ENCODE results near the gene ARSB. TPM values are rescaled to one million over a fixed set of nuclear protein-coding genes. Genes with fewer than 3 reads are reported as not detected.

Gene ARSB
- total RNA-seq, 6 donors from 2014 or later: 9.8 to 24.1 (median 18.7) TPM

GRCh38 chr5:78958672-78959445 lies 26.3 kb downstream of the ARSB start:
- TF ChIP-seq EP300 (IDR thresholded peaks at IDR 0.05) (no peak), POLR2A (IDR thresholded peaks at IDR 0.05) (no peak), POLR2AphosphoS5 (IDR thresholded peaks at IDR 0.05) (no peak)
- TF ChIP-seq, protein P1, sequence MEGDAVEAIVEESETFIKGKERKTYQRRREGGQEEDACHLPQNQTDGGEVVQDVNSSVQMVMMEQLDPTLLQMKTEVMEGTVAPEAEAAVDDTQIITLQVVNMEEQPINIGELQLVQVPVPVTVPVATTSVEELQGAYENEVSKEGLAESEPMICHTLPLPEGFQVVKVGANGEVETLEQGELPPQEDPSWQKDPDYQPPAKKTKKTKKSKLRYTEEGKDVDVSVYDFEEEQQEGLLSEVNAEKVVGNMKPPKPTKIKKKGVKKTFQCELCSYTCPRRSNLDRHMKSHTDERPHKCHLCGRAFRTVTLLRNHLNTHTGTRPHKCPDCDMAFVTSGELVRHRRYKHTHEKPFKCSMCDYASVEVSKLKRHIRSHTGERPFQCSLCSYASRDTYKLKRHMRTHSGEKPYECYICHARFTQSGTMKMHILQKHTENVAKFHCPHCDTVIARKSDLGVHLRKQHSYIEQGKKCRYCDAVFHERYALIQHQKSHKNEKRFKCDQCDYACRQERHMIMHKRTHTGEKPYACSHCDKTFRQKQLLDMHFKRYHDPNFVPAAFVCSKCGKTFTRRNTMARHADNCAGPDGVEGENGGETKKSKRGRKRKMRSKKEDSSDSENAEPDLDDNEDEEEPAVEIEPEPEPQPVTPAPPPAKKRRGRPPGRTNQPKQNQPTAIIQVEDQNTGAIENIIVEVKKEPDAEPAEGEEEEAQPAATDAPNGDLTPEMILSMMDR (IDR thresholded peaks at IDR 0.05): no peak
- H3K4me3 ChIP-seq: no peak overlapping the region
- 66 to 74% methylated on average over 3 of the region's 3 CpGs for whole genome bisulfite sequencing, 2 donors
- H3K27me3 ChIP-seq: no peaks in the 10 kb centered on the region
- H3K9me3 ChIP-seq: no peaks in the 10 kb centered on the region
- no peak for ATAC-seq (ENCODE audit: low FRiP score in 2 of 2)
- H3K27ac ChIP-seq: no peak overlapping the region
- peaks cover 0 to 4% (median 0%) of the 10 kb centered on the region in 4 donors for H3K36me3 ChIP-seq
- no peaks in the 10 kb centered on the region for H3K4me1 ChIP-seq
- no peak for DNase-seq

DNA sequence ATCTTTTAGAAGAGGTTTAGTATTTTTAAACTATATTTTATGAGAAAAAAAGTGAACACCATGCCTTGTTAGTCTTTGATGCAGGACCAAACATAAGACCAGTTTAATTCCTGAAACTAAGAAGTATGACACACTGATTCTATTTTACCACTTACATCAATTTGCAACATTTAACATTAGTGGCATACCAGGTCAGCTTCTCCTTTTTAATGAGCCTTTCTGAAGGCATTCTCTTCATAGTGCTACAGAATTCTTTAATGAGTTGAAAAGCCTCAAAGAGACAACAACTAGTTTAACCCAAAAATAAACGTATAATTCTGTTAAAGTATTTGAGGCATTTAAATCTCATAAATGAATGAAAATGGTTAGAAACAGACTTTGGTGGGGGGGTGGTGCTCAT lies 28.2 kb downstream of the ARSB start:
- H3K4me1 ChIP-seq: no peaks in the 10 kb centered on the region
- H3K4me3 ChIP-seq: no peak overlapping the region
- no peak for TF ChIP-seq EP300 (IDR thresholded peaks at IDR 0.05)
- TF ChIP-seq POLR2A (IDR thresholded peaks at IDR 0.05): no peak
- TF ChIP-seq, protein P1 (IDR thresholded peaks at IDR 0.05): no peak
- TF ChIP-seq POLR2AphosphoS5 (IDR thresholded peaks at IDR 0.05): no peak
- H3K27ac ChIP-seq: no peak overlapping the region
- DNase-seq (no peak), ATAC-seq (ENCODE audit: low FRiP score in 2 of 2) (no peak)
- H3K36me3 ChIP-seq: no peaks in the 10 kb centered on the region
- 78 to 85% methylated on average over 1 of the region's 1 CpG for WGBS, 2 donors
- no peaks in the 10 kb centered on the region for H3K27me3 ChIP-seq
- H3K9me3 ChIP-seq: no peaks in the 10 kb centered on the region

GRCh38 chr5:78953092-78953800 lies 31.9 kb downstream of the ARSB start:
- H3K9me3 ChIP-seq: no peaks in the 10 kb centered on the region
- no peaks in the 10 kb centered on the region for H3K27me3 ChIP-seq
- no peaks in the 10 kb centered on the region for H3K4me1 ChIP-seq
- 71 to 90% methylated on average over 4 of the region's 4 CpGs for WGBS, 2 donors
- ATAC-seq (ENCODE audit: low FRiP score in 2 of 2) (no peak), DNase-seq (no peak)
- TF ChIP-seq EP300 (IDR thresholded peaks at IDR 0.05): no peak
- no peak for TF ChIP-seq POLR2AphosphoS5 (IDR thresholded peaks at IDR 0.05)
- TF ChIP-seq, protein P1 (IDR thresholded peaks at IDR 0.05): no peak
- no peak for TF ChIP-seq POLR2A (IDR thresholded peaks at IDR 0.05)
- H3K27ac ChIP-seq: no peak overlapping the region
- no peaks in the 10 kb centered on the region for H3K36me3 ChIP-seq
- H3K4me3 ChIP-seq: no peak overlapping the region

GRCh38 chr5:78930721-78931120 lies 54.4 kb downstream of the ARSB start:
- TF ChIP-seq, protein P1 (IDR thresholded peaks at IDR 0.05): no peak
- TF ChIP-seq POLR2AphosphoS5 (IDR thresholded peaks at IDR 0.05) (no peak), EP300 (IDR thresholded peaks at IDR 0.05) (no peak), POLR2A (IDR thresholded peaks at IDR 0.05) (no peak)
- no peak for DNase-seq
- no peak overlapping the region for H3K27ac ChIP-seq
- H3K4me1 ChIP-seq: no peaks in the 10 kb centered on the region
- H3K36me3 ChIP-seq: no peaks in the 10 kb centered on the region
- WGBS, 2 donors: 87 to 90% methylated on average over 9 of the region's 9 CpGs
- H3K27me3 ChIP-seq: no peaks in the 10 kb centered on the region
- no peak for ATAC-seq (ENCODE audit: low FRiP score in 2 of 2)
- no peaks in the 10 kb centered on the region for H3K9me3 ChIP-seq
- H3K4me3 ChIP-seq: no peak overlapping the region

Measured in upper lobe of left lung (tissue), 6 donors.